GM13976 (cell line): ENCODE data around the gene PCP2.

Source experiments
- DNase-seq: peaks from one replicate; pipeline ENCODE4 v3.0.0; 2012; ENCODE audit warnings: low spot score
- CTCF ChIP-seq: IDR thresholded peaks from 2 replicates; pipeline ENCODE4 v1.5.1; 2012; ENCODE audit warnings: borderline replicate concordance, mild to moderate bottlenecking; ENCODE audit not compliant: insufficient read depth; ENCODE audit errors: extremely low read depth, missing control alignments, control extremely low read depth
- in situ Hi-C: fragments of 300-500 bp; cut with MboI; formaldehyde crosslinking; loops from one replicate; pipeline ENCODE4 v1.12.0; 2022; ENCODE audit warnings: low sequenced_read_pairs, mixed read lengths, inconsistent platforms; ENCODE audit not compliant: unreplicated experiment

Gene PCP2

DNA sequence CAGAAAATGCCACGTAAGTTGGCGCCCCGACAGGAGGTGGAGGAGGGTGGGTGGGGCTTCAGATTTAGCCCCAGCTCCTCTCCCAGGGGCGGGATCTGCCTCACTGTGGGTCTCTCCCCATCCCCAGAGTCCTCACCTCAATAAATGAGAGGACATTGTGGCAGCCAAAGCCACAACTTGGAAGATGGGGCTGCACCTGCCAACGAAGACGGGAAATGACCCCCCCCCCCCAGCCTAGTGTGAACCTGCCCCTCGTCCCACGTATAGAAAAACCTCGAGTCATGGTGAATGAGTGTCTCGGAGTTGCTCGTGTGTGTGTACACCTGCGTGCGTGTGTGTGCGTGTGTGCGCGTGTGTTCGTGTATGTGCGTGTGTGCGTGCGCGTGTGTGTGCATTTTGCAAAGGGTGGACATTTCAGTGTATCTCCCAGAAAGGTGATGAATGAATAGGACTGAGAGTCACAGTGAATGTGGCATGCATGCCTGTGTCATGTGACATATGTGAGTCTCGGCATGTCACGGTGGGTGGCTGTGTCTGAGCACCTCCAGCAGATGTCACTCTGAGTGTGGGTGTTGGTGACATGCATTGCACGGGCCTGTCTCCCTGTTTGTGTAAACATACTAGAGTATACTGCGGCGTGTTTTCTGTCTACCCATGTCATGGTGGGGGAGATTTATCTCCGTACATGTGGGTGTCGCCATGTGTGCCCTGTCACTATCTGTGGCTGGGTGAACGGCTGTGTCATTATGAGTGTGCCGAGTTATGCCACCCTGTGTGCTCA is 45.6 kb upstream of the PCP2 start:
- peak; percentile 82 for DNase-seq
- peak; percentile 63 for TF ChIP-seq CTCF
- in situ Hi-C loops = no loop called here

DNA sequence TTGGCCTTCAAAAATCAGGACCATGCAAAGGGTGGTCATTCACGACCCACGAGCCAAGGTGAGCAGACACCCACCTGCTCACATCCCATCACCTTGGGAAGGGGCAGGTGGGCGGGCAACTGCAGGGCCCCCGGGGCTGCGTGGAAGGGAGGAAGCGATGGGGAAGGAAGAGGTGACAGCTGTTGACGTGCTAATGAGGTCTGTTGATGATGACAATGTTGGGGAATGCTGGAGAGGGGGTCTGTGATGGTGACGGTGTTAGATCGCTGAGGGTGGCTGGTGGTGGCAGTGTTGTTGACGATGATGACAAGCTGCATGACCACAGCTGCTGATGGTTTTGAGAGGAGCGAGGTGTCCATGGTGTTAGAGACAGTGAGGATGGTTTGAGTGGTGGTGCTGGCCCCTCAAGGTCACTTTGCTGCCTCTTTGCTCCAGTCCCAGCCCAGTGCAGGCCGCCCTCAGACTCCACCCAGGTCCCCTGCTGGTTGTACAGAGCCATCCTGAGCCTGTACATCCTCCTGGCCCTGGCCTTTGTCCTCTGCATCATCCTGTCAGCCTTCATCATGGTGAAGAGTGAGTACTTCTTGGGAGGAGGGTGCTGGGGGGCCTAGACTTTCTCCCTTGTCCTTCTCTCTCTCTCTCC is 44.3 kb upstream of the PCP2 start:
- TF ChIP-seq CTCF = no peak
- in situ Hi-C loops = no loop called here
- DNase-seq = no peak

DNA sequence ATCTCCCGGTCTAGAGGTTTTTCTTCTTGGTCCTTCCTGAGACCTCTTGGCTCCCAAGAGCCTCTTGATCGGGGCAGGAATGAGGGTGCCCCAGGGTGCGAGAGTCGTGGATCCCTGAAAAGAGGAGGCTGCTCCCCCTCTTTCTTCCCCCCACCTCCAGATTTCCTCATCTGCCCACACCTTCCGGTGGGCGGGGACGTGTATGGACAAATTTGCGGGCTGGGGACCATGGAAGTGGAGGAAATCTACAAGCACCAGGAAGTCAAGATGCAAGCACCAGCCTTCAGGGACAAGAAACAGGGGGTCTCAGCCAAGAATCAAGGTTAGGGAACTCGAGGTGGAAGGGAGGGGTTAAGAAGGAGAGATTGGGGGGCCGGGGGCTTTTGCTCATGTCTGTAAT is 43.3 kb upstream of the PCP2 start, which contains the start of gene MCEMP1:
TSS of gene MCEMP1 (plus strand) at position 237 of the 400 bp plus-strand sequence. CDS start at position 268, 31 bp downstream.
- DNase-seq = no peak
- in situ Hi-C loops = no loop called here
- no peak for TF ChIP-seq CTCF

DNA sequence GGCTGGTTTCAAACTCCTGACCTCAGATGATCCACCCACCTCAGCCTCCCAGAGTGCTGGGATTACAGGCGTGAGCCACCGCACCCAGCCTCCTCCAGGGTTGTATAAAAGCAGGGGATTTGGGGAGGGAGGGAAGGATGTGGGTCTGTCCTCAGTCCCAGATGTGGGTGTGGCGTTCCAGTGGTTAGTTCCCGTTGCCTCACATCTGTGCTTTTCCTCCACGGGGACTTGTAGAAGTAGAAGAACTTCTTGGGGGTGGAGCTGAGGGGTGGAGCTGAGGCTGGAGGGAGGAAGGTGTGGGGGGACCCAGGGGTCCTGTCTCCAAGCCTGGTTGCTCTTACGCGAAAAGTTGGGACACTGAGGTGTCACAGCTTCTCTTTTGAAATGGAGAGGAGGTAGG is 42.9 kb upstream of the PCP2 start:
- no peak for TF ChIP-seq CTCF
- in situ Hi-C loops = no loop called here
- DNase-seq = no peak

GRCh38 chr19:7674010-7675005 is 40.8 kb upstream of the PCP2 start:
- no peak for TF ChIP-seq CTCF
- peak; percentile 64 for DNase-seq
- in situ Hi-C loops = loop anchor here (25.0 kb wide), 1 partner anchor 312 kb away; no protein-coding TSS in a partner anchor

GRCh38 chr19:7672522-7672921 is 39.0 kb upstream of the PCP2 start:
- in situ Hi-C loops = loop anchor here (25.0 kb wide), 1 partner anchor 310 kb away; no protein-coding TSS in a partner anchor
- TF ChIP-seq CTCF = no peak
- DNase-seq = no peak
